ENCODE measurements around the gene CD72.

Gene CD72
- 2.7 to 9.4 (median 4.9) reads per million in 4 donors for total RNA-seq

- no peak for DNase-seq
Measured at GRCh38 chr9:35618325-35618727, at the start of gene CD72. TSS of gene CD72 (minus strand) at chr9:35618413. CDS start at chr9:35618303, 110 bp downstream.

- no peak for DNase-seq
Measured at GRCh38 chr9:35667939-35668338, 49.7 kb upstream of the CD72 start.

- no peak for DNase-seq
Measured at GRCh38 chr9:35666549-35666948, 48.3 kb upstream of the CD72 start.

- DNase-seq = no peak
Measured at GRCh38 chr9:35666045-35666444, 47.8 kb upstream of the CD72 start.

- DNase-seq = no peak
Measured at GRCh38 chr9:35665471-35665818, 47.2 kb upstream of the CD72 start.

- peak; percentile 48 to 82 (median 59) for DNase-seq
Measured at GRCh38 chr9:35664531-35665470, 46.6 kb upstream of the CD72 start, which contains the start of gene ARHGEF39. TSS of gene ARHGEF39 (minus strand) at chr9:35665195. CDS start at chr9:35665169, 26 bp downstream.

- no peak for DNase-seq
Measured at GRCh38 chr9:35662437-35662836, 44.2 kb upstream of the CD72 start.

- peak in 4 of 5 donors; percentile 33 to 41 (median 40) for DNase-seq
Measured at GRCh38 chr9:35661756-35662350, 43.6 kb upstream of the CD72 start.

GRCh38 chr9:35660966-35661415 lies 42.8 kb upstream of the CD72 start:
- no peak for DNase-seq

- DNase-seq = no peak
Measured at GRCh38 chr9:35659340-35659739, 41.1 kb upstream of the CD72 start.

- no peak for DNase-seq
Measured at GRCh38 chr9:35658968-35659220, 40.7 kb upstream of the CD72 start.

- peak; percentile 74 to 85 (median 79) for DNase-seq
Measured at GRCh38 chr9:35658137-35658967, 40.1 kb upstream of the CD72 start, which contains the start of gene CCDC107. TSS of gene CCDC107 (plus strand) at chr9:35658292. CDS start at chr9:35658380, 88 bp downstream.

GRCh38 chr9:35657546-35658136 lies 39.4 kb upstream of the CD72 start, which contains the start of gene RMRP:
TSS of gene RMRP (minus strand) at chr9:35658019.
- peak; percentile 82 to 96 (median 83) for DNase-seq

GRCh38 chr9:35656831-35657545 lies 38.8 kb upstream of the CD72 start:
- DNase-seq = no peak

- no peak for DNase-seq
Measured at GRCh38 chr9:35656348-35656747, 38.1 kb upstream of the CD72 start.

GRCh38 chr9:35653611-35654010 lies 35.4 kb upstream of the CD72 start:
- DNase-seq = no peak

GRCh38 chr9:35652829-35653209 lies 34.6 kb upstream of the CD72 start:
- DNase-seq = no peak

GRCh38 chr9:35651956-35652828 lies 34.0 kb upstream of the CD72 start:
- DNase-seq = no peak

GRCh38 chr9:35650341-35651158 lies 32.3 kb upstream of the CD72 start, which contains the start of gene SIT1:
TSS of gene SIT1 (minus strand) at chr9:35650931. CDS start at chr9:35650853, 78 bp downstream.
- peak in 2 of 5 donors; percentile 40 to 45 for DNase-seq

Data from T-helper 1 cell (primary cell).